ENCODE results near the gene COL13A1. TPM values are rescaled to one million over a fixed set of nuclear protein-coding genes. Genes with fewer than 3 reads are reported as not detected.

Gene COL13A1
- total and polyA plus RNA-seq, 10 donors = 4.1 to 16.1 (median 9.5) TPM

DNA sequence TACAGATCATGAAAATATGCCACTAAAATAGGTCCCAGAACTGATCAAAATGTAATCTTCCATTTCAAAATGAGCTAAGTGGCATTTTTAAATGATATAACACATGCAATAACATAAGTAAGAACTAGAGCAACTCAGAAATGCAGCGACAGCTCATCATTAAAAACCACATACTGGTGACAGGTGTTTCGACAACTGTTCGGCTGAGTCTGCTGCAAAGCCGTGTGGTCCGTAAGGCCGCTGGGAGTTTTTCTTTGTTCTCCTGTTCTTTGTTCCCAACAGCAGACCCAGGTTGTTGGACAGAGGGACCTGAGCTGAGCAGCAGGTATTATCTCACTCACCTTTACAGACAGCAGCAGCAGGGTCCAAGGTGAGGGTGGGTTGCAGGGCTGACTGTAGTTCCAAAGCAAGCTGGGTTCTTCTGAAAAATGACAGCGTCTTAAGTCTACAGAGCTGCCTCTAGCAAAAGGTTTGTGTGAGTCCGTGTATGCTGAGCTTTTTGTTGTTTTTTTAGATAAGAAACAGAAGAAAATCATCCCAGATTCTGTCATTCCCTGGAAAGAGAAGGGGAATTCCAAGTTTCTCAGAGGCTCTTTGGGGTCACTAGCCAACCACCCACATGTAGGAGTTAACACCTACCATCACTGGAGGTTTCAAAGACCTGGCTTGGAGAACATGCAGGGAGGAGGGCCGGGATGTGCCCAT lies 205.6 kb downstream of the COL13A1 start:
- no peak for DNase-seq
- Histone ChIP-seq H3K36me3 (no peaks in the 10 kb centered on the region), H3K4me3 (no peak overlapping the region), H3K27ac (no peak overlapping the region), H3K4me1 (no peaks in the 10 kb centered on the region), H3K27me3 (replicated peaks in 1 of 7) (peaks cover 0 to 30% (median 0%) of the 10 kb centered on the region in 7 donors), H3K9me3 (peaks cover 0 to 13% (median 2%) of the 10 kb centered on the region in 8 donors)
- intact Hi-C loops (cut with DNase I; ENCODE audit: low total_unique reads) = no loop called here
- TF ChIP-seq POLR2AphosphoS5 (IDR thresholded peaks at IDR 0.05) (no peak), POLR2A (IDR thresholded peaks at IDR 0.05) (no peak)
- TF ChIP-seq, protein P1, sequence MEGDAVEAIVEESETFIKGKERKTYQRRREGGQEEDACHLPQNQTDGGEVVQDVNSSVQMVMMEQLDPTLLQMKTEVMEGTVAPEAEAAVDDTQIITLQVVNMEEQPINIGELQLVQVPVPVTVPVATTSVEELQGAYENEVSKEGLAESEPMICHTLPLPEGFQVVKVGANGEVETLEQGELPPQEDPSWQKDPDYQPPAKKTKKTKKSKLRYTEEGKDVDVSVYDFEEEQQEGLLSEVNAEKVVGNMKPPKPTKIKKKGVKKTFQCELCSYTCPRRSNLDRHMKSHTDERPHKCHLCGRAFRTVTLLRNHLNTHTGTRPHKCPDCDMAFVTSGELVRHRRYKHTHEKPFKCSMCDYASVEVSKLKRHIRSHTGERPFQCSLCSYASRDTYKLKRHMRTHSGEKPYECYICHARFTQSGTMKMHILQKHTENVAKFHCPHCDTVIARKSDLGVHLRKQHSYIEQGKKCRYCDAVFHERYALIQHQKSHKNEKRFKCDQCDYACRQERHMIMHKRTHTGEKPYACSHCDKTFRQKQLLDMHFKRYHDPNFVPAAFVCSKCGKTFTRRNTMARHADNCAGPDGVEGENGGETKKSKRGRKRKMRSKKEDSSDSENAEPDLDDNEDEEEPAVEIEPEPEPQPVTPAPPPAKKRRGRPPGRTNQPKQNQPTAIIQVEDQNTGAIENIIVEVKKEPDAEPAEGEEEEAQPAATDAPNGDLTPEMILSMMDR (IDR thresholded peaks at IDR 0.05 in 8 of 11, conservative IDR thresholded peaks at IDR 0.05 in 3 of 11) = no peak
- 77 to 90% (median 85%) methylated on average over 9 of the region's 9 CpGs for WGBS, 5 donors

Other genes starting within 250 kb of the COL13A1 start
- gene NEUROG3, start 228.5 kb upstream of the COL13A1 start, total RNA-seq = not detected
- under 1 TPM in 2 of 3 donors, not detected in 1; 0.06 TPM for gene NEUROG3, start 228.5 kb upstream of the COL13A1 start, polyA plus RNA-seq
- gene FAM241B, start 171.7 kb upstream of the COL13A1 start, total RNA-seq = 1 to 10 TPM in 6 of 7 donors, under 1 TPM in 1; 0.77 to 2.8 (median 1.8) TPM
- 1 to 10 TPM; 1.6 to 3.2 (median 1.7) TPM for gene FAM241B, start 171.7 kb upstream of the COL13A1 start, polyA plus RNA-seq